HL-60 (cell line): Measurements from ENCODE around the gene SLC27A2.

Source experiments
- POLR2AphosphoS5 ChIP-seq: IDR thresholded peaks from 2 replicates; pipeline ENCODE4 v1.6.1; 2012; ENCODE audit warnings: low read depth
- TF ChIP-seq, protein P1 (sequence below): IDR thresholded peaks from one replicate; pipeline ENCODE4 v1.5.1; 2011; ENCODE audit warnings: low read length, control low read depth, inconsistent platforms; ENCODE audit not compliant: insufficient read depth

GRCh38 chr15:50168783-50169411 is 13.1 kb upstream of the SLC27A2 start:
- TF ChIP-seq, protein P1, sequence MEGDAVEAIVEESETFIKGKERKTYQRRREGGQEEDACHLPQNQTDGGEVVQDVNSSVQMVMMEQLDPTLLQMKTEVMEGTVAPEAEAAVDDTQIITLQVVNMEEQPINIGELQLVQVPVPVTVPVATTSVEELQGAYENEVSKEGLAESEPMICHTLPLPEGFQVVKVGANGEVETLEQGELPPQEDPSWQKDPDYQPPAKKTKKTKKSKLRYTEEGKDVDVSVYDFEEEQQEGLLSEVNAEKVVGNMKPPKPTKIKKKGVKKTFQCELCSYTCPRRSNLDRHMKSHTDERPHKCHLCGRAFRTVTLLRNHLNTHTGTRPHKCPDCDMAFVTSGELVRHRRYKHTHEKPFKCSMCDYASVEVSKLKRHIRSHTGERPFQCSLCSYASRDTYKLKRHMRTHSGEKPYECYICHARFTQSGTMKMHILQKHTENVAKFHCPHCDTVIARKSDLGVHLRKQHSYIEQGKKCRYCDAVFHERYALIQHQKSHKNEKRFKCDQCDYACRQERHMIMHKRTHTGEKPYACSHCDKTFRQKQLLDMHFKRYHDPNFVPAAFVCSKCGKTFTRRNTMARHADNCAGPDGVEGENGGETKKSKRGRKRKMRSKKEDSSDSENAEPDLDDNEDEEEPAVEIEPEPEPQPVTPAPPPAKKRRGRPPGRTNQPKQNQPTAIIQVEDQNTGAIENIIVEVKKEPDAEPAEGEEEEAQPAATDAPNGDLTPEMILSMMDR = no peak
- no peak for TF ChIP-seq POLR2AphosphoS5
